ENCODE results near the gene ZNF213.

DNA sequence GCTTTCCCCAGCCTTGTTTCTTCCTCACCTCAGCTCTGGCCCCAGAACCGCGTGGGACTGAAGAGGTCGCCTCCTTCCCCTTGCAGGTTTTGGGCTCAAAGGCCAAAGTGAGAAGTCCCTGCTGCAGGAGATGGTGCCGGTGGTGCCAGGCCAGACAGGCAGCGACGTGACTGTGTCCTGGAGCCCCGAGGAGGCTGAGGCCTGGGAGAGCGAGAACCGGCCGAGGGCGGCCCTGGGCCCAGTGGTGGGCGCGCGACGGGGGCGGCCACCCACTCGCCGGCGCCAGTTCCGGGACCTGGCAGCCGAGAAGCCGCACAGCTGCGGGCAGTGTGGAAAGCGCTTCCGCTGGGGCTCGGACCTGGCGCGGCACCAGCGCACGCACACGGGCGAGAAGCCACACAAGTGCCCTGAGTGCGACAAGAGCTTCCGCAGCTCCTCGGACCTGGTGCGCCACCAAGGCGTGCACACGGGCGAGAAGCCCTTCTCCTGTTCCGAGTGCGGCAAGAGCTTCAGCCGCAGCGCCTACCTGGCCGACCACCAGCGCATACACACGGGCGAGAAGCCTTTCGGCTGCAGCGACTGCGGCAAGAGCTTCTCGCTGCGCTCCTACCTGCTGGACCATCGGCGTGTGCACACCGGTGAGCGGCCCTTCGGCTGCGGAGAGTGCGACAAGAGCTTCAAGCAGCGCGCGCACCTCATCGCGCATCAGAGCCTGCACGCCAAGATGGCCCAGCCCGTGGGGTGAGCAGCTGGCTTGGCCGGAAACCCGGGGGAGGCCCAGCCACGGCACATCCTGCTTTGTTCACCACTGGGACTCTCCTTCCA, 6.0 kb downstream of the ZNF213 start:
- no peak for TF ChIP-seq BHLHE40 (IDR thresholded peaks at IDR 0.05; ENCODE audit: borderline replicate concordance)
- no peak for TF ChIP-seq FOXK2 (IDR thresholded peaks at IDR 0.05)
- TF ChIP-seq CTBP1 (IDR thresholded peaks at IDR 0.05; ENCODE audit: borderline replicate concordance) = no peak
- TF ChIP-seq ARNT (IDR thresholded peaks at IDR 0.05) = no peak
- TF ChIP-seq HDGF (IDR thresholded peaks at IDR 0.05; ENCODE audit: borderline replicate concordance) = no peak
- no peak for TF ChIP-seq FOXM1 (IDR thresholded peaks at IDR 0.05; ENCODE audit: borderline replicate concordance)
- TF ChIP-seq SP1 (IDR thresholded peaks at IDR 0.05) = no peak
- TF ChIP-seq ZNF384 (IDR thresholded peaks at IDR 0.05) = no peak
- TF ChIP-seq SUZ12 (IDR thresholded peaks at IDR 0.05) = no peak
- TF ChIP-seq, protein P1, sequence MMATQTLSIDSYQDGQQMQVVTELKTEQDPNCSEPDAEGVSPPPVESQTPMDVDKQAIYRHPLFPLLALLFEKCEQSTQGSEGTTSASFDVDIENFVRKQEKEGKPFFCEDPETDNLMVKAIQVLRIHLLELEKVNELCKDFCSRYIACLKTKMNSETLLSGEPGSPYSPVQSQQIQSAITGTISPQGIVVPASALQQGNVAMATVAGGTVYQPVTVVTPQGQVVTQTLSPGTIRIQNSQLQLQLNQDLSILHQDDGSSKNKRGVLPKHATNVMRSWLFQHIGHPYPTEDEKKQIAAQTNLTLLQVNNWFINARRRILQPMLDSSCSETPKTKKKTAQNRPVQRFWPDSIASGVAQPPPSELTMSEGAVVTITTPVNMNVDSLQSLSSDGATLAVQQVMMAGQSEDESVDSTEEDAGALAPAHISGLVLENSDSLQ (IDR thresholded peaks at IDR 0.05) = no peak
- no peak for TF ChIP-seq NFRKB (IDR thresholded peaks at IDR 0.05)
- TF ChIP-seq LEF1 (IDR thresholded peaks at IDR 0.05; ENCODE audit: borderline replicate concordance) = no peak
- TF ChIP-seq FOXA1 (IDR thresholded peaks at IDR 0.05) = no peak

Measured in HEK293T (cell line).